GM23338 (cell line): ENCODE data around the gene CD48. TPM values are rescaled to one million over a fixed set of nuclear protein-coding genes. Genes with fewer than 3 reads are reported as not detected.

Experiments used
- ATAC-seq: fragments of 200-7000 bp; cut with Tn5 transposase; 3 replicates; pipeline ENCODE4 v1.9.1; 2020
- DNase-seq: peaks from one replicate; pipeline ENCODE4 v3.0.0-alpha.2; 2015; ENCODE audit warnings: low spot score
- H2AFZ ChIP-seq: fragments of 200-600 bp; sonication (generic); 2 replicates; pipeline ENCODE4 v1.8.0; 2016; ENCODE audit warnings: antibody characterized with exemption, mild to moderate bottlenecking, moderate library complexity
- H3F3A ChIP-seq: fragments of 200-600 bp; sonication (generic); replicated peaks from 2 replicates; pipeline ENCODE4 v1.8.0; 2017; ENCODE audit warnings: antibody characterized with exemption, mixed run types, low read depth
- H3K27ac ChIP-seq: fragments of 200-600 bp; sonication (generic); 2 replicates; pipeline ENCODE4 v1.6.1; 2016; ENCODE audit warnings: low read depth
- H3K27me3 ChIP-seq: fragments of 200-600 bp; sonication (generic); 2 replicates; pipeline ENCODE4 v1.8.0; 2016; ENCODE audit warnings: mild to moderate bottlenecking, mixed run types, moderate library complexity; ENCODE audit not compliant: insufficient read depth
- H3K36me3 ChIP-seq: fragments of 200-600 bp; sonication (generic); 2 replicates; pipeline ENCODE4 v1.8.0; 2016; ENCODE audit warnings: mild to moderate bottlenecking; ENCODE audit not compliant: insufficient read depth
- H3K4me1 ChIP-seq: fragments of 200-600 bp; sonication (generic); 2 replicates; pipeline ENCODE4 v1.8.0; 2016; ENCODE audit warnings: mild to moderate bottlenecking, moderate library complexity; ENCODE audit not compliant: insufficient read depth
- H3K4me2 ChIP-seq: fragments of 200-600 bp; sonication (generic); 2 replicates; pipeline ENCODE4 v1.7.1; 2017; ENCODE audit warnings: mixed run types
- H3K4me3 ChIP-seq: fragments of 200-600 bp; sonication (generic); 2 replicates; pipeline ENCODE4 v1.6.1; 2016; ENCODE audit warnings: mixed run types
- H3K79me2 ChIP-seq: fragments of 200-600 bp; sonication (generic); replicated peaks from 2 replicates; pipeline ENCODE4 v1.8.0; 2017; ENCODE audit warnings: mild to moderate bottlenecking; ENCODE audit not compliant: insufficient read depth
- H3K9me2 ChIP-seq: fragments of 200-600 bp; sonication (generic); 2 replicates; pipeline ENCODE4 v1.8.0; 2017; ENCODE audit not compliant: insufficient read depth
- H4K20me1 ChIP-seq: fragments of 200-600 bp; sonication (generic); replicated peaks from 2 replicates; pipeline ENCODE4 v1.8.0; 2017; ENCODE audit warnings: mild to moderate bottlenecking; ENCODE audit not compliant: insufficient read depth
- H3K27ac Mint-ChIP-seq: 2 replicates; pipeline ENCODE4 v1.8.0; 2020; ENCODE audit warnings: inconsistent platforms, mild to moderate bottlenecking, moderate library complexity, mixed read lengths
- H3K27me3 Mint-ChIP-seq: 3 replicates; pipeline ENCODE4 v1.8.0; 2022; ENCODE audit warnings: low read depth, mild to moderate bottlenecking, moderate library complexity, mixed read lengths, inconsistent platforms; ENCODE audit not compliant: insufficient read depth, poor library complexity
- H3K36me3 Mint-ChIP-seq: 3 replicates; pipeline ENCODE4 v1.8.0; 2021; ENCODE audit warnings: low read depth, mild to moderate bottlenecking, inconsistent platforms, moderate library complexity, mixed read lengths
- H3K4me1 Mint-ChIP-seq: 3 replicates; pipeline ENCODE4 v1.8.0; 2020; ENCODE audit warnings: mild to moderate bottlenecking, inconsistent platforms, mixed read lengths
- H3K4me3 Mint-ChIP-seq: 3 replicates; pipeline ENCODE4 v1.8.0; 2021; ENCODE audit warnings: moderate library complexity, mild to moderate bottlenecking, inconsistent platforms, mixed read lengths
- H3K9me3 Mint-ChIP-seq: 3 replicates; pipeline ENCODE4 v1.8.0; 2020; ENCODE audit warnings: moderate library complexity, mild to moderate bottlenecking, inconsistent platforms, mixed read lengths
- CREB1 ChIP-seq: fragments of 250-450 bp; sonication (Bioruptor Pico); IDR thresholded peaks from 2 replicates; pipeline ENCODE4 v1.5.0; 2020; ENCODE audit warnings: low read depth, mild to moderate bottlenecking, moderate library complexity
- CTCF ChIP-seq, 2 experiments: fragments of 200-600 bp in 1 of 2; sonication (generic) in 1 of 2; conservative IDR thresholded peaks; 2 replicates each; pipeline versions ENCODE4 v1.5.1 to v1.6.1; 2016 to 2017; ENCODE audit warnings: antibody characterized with exemption in 2 of 2, low read depth in 2 of 2, mild to moderate bottlenecking in 2 of 2, moderate library complexity in 1 of 2
- ETS1 ChIP-seq: IDR thresholded peaks from 2 replicates; pipeline ENCODE4 v1.6.1; 2016; ENCODE audit warnings: antibody characterized with exemption
- EZH2 ChIP-seq: fragments of 200-600 bp; sonication (generic); IDR thresholded peaks from one replicate; pipeline ENCODE4 v1.8.0; 2017; ENCODE audit warnings: antibody characterized with exemption, mild to moderate bottlenecking, low read depth; ENCODE audit not compliant: unreplicated experiment
- EZH2phosphoT487 ChIP-seq: fragments of 200-600 bp; sonication (generic); IDR thresholded peaks from one replicate; pipeline ENCODE4 v1.8.1; 2018; ENCODE audit warnings: antibody characterized with exemption; ENCODE audit not compliant: unreplicated experiment
- JUNB ChIP-seq: IDR thresholded peaks from one replicate; pipeline ENCODE4 v1.6.1; 2016; ENCODE audit warnings: antibody characterized with exemption; ENCODE audit not compliant: unreplicated experiment
- NANOG ChIP-seq: IDR thresholded peaks from 2 replicates; pipeline ENCODE4 v1.6.1; 2016; ENCODE audit warnings: antibody characterized with exemption, borderline replicate concordance
- POLR2AphosphoS5 ChIP-seq: IDR thresholded peaks from 2 replicates; pipeline ENCODE4 v1.6.1; 2016; ENCODE audit warnings: antibody characterized with exemption, low read depth
- REST ChIP-seq: IDR thresholded peaks from one replicate; pipeline ENCODE4 v1.6.1; 2018; ENCODE audit warnings: antibody characterized with exemption; ENCODE audit not compliant: unreplicated experiment
- STAT1 ChIP-seq: IDR thresholded peaks from one replicate; pipeline ENCODE4 v1.6.1; 2016; ENCODE audit warnings: antibody characterized with exemption; ENCODE audit not compliant: unreplicated experiment
- ZNF114 ChIP-seq: fragments of 250-450 bp; sonication (Bioruptor Pico); IDR thresholded peaks from 2 replicates; pipeline ENCODE4 v1.5.0; 2020; ENCODE audit warnings: mild to moderate bottlenecking, moderate library complexity
- ZNF331 ChIP-seq: fragments of 250-450 bp; sonication (Bioruptor Pico); IDR thresholded peaks from 2 replicates; pipeline ENCODE4 v1.5.0; 2020; ENCODE audit warnings: low read depth, mild to moderate bottlenecking, moderate library complexity
- ZNF462 ChIP-seq: fragments of 250-450 bp; sonication (Bioruptor Pico); IDR thresholded peaks from 2 replicates; pipeline ENCODE4 v1.5.0; 2020; ENCODE audit warnings: mild to moderate bottlenecking, moderate library complexity
- polyA plus RNA-seq: library from polyadenylated mRNA; unstranded; fragments of >200 nt; fragmentation: Nextera tagmentation; extraction: Ambion mirVana; gene quantifications from 2 replicates; pipeline ENCODE4 v1.2.1, GENCODE V29; 2016
- total RNA-seq: library from RNA; depleted of rRNA; stranded (reverse); fragments of >200 nt; shearing (Covaris generic); gene quantifications from 2 replicates; pipeline ENCODE4 v1.2.3, GENCODE V29; 2014

CD48 gene
- total and polyA plus RNA-seq, 2 experiments from 2014 or later, result 0.34 to 0.45 TPM

- H3K9me3 Mint-ChIP-seq, result no peaks in the 10 kb centered on the region
Measured at GRCh38 chr1:160642281-160642644, 69.4 kb downstream of the CD48 start.

More at GRCh38 chr1:160642281-160642644, 69.4 kb downstream of the CD48 start:
- no peak overlapping the region for H3K4me3 ChIP-seq
- ATAC-seq, result no peak
- no peaks in the 10 kb centered on the region for H3K79me2 ChIP-seq
- H3K27me3 ChIP-seq, result no peaks in the 10 kb centered on the region
- H3K9me2 ChIP-seq, result peaks cover 5% of the 10 kb centered on the region; the same call in 1 of the 2 replicates
- H3K36me3 Mint-ChIP-seq, result no peaks in the 10 kb centered on the region
- TF ChIP-seq STAT1, result no peak
- TF ChIP-seq ZNF331 (CRISPR knock-in tag), result no peak
- TF ChIP-seq ZNF462, result no peak
- TF ChIP-seq EZH2phosphoT487, result no peak
- TF ChIP-seq NANOG, result no peak
- TF ChIP-seq POLR2AphosphoS5, result no peak
- TF ChIP-seq REST, result no peak
- no peak for TF ChIP-seq CREB1
- TF ChIP-seq EZH2, result no peak
- no peak for TF ChIP-seq CTCF (conservative IDR thresholded peaks at IDR 0.05; ENCODE audit: low read depth in 2 of 2)
- no peak for TF ChIP-seq JUNB
- TF ChIP-seq ETS1, result no peak
- no peak for TF ChIP-seq ZNF114
- no peak overlapping the region for H3K4me3 Mint-ChIP-seq
- H3K4me1 Mint-ChIP-seq, result peaks cover 15% of the 10 kb centered on the region
- H2AFZ ChIP-seq, result peak overlapping the region; percentile 59; the same call in 1 of the 2 replicates
- H3K36me3 ChIP-seq, result no peaks in the 10 kb centered on the region
- H3K4me2 ChIP-seq, result no peak overlapping the region
- H3K4me1 ChIP-seq, result peaks cover 5% of the 10 kb centered on the region
- no peak overlapping the region for H3K27ac Mint-ChIP-seq
- no peak for DNase-seq
- no peaks in the 10 kb centered on the region for H3F3A ChIP-seq
- H3K27ac ChIP-seq, result no peak overlapping the region
- H3K27me3 Mint-ChIP-seq, result peaks cover 7% of the 10 kb centered on the region
- no peaks in the 10 kb centered on the region for H4K20me1 ChIP-seq
